Measurements from ENCODE around the gene CMTM4. TPM values are rescaled to one million over a fixed set of nuclear protein-coding genes. Genes with fewer than 3 reads are reported as not detected.
"Not testable (repeated sequence)": the region's sequence is repeated elsewhere in the genome, so short reads cannot be mapped to it uniquely, and the experiment has no call there.

The CMTM4 gene
- polyA plus RNA-seq, 1 experiment: 19.2 TPM

DNA sequence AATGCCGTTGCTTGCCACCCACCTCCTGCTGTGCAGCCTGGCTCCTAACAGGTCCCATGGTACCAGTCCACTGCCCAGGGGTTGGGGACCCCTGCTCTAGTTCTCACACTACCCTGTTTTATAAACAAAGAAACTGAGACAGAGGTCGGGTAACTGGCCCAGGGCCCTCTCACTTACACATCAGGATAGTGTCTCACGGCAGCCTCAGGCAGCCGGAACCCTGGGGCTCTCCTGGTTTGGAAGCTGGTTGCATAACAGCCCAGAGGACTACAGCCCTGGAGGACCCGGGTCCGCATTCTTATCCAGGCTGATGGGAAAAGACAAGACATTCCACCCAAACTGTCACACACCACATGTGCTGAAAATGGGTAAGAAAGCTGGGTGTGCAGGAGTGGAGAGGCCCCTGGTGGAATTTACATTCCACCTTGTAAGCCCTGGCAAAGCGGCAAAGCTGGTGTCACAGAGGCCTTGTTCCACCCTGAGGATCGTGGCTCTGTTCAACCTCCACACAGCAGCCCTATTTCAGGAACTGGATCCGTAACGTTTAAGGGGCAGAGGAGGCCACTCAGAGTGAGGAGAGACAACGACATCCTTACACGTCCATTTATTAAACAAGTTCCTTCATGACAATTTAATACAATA lies 82.3 kb downstream of the CMTM4 start:
- Histone ChIP-seq H3K9me3 (ENCODE audit: control insufficient read depth, insufficient read depth, low read length) (peaks cover 4% of the 10 kb centered on the region; the same call in 1 of the 2 replicates), H3K27me3 (ENCODE audit: control insufficient read depth, insufficient read depth, low read length) (no peaks in the 10 kb centered on the region), H3K27ac (ENCODE audit: low read depth, low read length) (no peak overlapping the region), H3K4me3 (ENCODE audit: low read depth, low read length) (no peak overlapping the region)
- CTCF ChIA-PET: interaction anchor here (1.0 to 2.7 kb wide), 2 partner anchors 37 to 259 kb away, joined by 3 to 9 read pairs; no protein-coding TSS in a partner anchor
- POLR2A ChIA-PET: no interaction called here
- no peak for DNase-seq (ENCODE audit: low read depth, low spot score)
- TF ChIP-seq, protein P1, sequence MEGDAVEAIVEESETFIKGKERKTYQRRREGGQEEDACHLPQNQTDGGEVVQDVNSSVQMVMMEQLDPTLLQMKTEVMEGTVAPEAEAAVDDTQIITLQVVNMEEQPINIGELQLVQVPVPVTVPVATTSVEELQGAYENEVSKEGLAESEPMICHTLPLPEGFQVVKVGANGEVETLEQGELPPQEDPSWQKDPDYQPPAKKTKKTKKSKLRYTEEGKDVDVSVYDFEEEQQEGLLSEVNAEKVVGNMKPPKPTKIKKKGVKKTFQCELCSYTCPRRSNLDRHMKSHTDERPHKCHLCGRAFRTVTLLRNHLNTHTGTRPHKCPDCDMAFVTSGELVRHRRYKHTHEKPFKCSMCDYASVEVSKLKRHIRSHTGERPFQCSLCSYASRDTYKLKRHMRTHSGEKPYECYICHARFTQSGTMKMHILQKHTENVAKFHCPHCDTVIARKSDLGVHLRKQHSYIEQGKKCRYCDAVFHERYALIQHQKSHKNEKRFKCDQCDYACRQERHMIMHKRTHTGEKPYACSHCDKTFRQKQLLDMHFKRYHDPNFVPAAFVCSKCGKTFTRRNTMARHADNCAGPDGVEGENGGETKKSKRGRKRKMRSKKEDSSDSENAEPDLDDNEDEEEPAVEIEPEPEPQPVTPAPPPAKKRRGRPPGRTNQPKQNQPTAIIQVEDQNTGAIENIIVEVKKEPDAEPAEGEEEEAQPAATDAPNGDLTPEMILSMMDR (IDR thresholded peaks at IDR 0.05; ENCODE audit: low read depth, low read length): no peak

DNA sequence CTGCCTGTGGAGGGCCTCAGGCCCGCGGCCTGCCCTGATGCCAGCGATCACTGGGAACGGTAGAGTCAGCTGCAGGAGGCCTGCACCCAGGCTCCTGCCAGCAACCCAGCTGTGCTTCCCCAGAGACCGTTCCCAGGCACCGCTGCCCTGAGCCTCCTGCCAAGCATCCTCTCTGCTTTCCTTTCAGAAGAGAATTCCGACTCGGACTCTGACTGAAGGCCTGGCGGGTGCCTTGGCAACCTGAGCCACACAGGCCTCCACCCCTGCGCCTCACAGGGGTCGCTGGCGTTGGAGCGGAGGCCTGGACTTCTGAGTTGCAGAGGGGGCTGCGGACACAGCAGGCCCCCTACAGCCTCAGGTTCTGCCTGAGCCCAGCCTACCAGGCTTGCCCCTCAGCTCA lies 84.1 kb downstream of the CMTM4 start:
- CTCF ChIA-PET: no interaction called here
- Histone ChIP-seq H3K4me3 (ENCODE audit: low read depth, low read length) (no peak overlapping the region), H3K9me3 (ENCODE audit: control insufficient read depth, insufficient read depth, low read length) (peaks cover 4% of the 10 kb centered on the region; the same call in 1 of the 2 replicates), H3K27me3 (ENCODE audit: control insufficient read depth, insufficient read depth, low read length) (no peaks in the 10 kb centered on the region), H3K27ac (ENCODE audit: low read depth, low read length) (no peak overlapping the region)
- TF ChIP-seq, protein P1 (IDR thresholded peaks at IDR 0.05; ENCODE audit: low read depth, low read length): no peak
- POLR2A ChIA-PET: no interaction called here
- no peak for DNase-seq (ENCODE audit: low read depth, low spot score)

DNA sequence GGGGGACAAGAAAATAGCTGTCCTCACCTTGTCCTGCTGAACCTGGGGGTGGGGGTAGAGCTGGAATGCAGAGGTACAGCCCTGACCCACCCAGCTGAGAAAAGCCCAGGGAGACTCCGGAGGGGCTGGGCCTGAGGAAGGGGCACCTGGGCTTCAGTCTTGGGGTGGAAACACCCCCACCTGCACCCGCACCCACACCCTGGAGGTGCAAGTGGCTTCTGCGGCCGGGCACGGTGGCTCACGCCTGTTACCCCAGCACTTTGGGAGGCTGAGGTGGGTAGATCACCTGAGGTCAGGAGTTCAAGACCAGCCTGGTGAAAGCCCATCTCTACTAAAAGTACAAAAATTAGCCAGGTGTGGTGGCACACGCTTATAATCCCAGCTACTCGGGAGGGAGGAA lies 84.6 kb downstream of the CMTM4 start:
- H3K9me3 ChIP-seq (ENCODE audit: control insufficient read depth, insufficient read depth, low read length); H3K27me3 ChIP-seq (ENCODE audit: control insufficient read depth, insufficient read depth, low read length); H3K27ac ChIP-seq (ENCODE audit: low read depth, low read length); POLR2A ChIA-PET; H3K4me3 ChIP-seq (ENCODE audit: low read depth, low read length); DNase-seq (ENCODE audit: low read depth, low spot score): not testable (repeated sequence)
- CTCF ChIA-PET: interaction anchor here (1.0 kb wide), 1 partner anchor 105 kb away, joined by 3 read pairs; no protein-coding TSS in a partner anchor

DNA sequence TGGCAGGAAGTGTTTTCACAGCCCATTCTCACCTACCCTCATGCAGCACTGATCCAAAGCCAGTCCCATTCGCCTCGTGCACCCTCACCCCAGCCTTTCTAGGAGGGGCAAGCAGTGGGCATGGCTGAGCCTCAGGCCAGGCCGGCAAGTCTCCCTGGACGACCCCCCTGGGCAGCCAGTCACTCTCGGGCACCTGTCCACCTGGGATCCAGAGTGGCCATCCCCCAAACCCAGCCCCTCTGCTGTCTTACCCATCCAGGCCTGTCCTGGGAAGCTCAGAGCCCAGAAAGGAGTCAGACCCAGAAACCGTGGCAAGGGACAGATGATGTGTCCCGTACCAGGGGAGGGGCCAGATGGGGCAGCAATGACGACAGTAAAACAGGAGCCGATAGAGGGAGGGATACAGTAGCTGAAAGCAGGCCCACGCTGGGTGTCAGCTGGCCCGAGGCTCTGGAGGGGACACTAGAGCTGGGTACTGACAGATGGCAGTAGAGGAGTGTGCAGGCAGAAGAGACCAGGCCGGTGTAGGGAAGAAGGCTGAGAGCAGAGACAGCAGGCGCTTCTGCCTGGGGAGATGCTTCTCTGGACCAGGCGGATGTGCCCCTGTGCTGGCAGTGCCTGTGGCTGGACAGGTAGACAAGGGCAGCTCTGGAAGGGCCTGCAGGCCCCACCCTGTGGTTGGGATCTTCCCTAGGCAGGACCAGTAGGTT lies 86.3 kb downstream of the CMTM4 start:
- Histone ChIP-seq H3K4me3 (ENCODE audit: low read depth, low read length) (no peak overlapping the region), H3K27me3 (ENCODE audit: control insufficient read depth, insufficient read depth, low read length) (no peaks in the 10 kb centered on the region), H3K27ac (ENCODE audit: low read depth, low read length) (no peak overlapping the region), H3K9me3 (ENCODE audit: control insufficient read depth, insufficient read depth, low read length) (peaks cover 4% of the 10 kb centered on the region; the same call in 1 of the 2 replicates)
- TF ChIP-seq, protein P1 (IDR thresholded peaks at IDR 0.05; ENCODE audit: low read depth, low read length): no peak
- CTCF ChIA-PET: interaction anchor here (1.4 to 3.7 kb wide), 5 partner anchors 8 to 259 kb away, joined by 4 to 59 read pairs (median 26); no protein-coding TSS in a partner anchor
- POLR2A ChIA-PET: no interaction called here
- DNase-seq (ENCODE audit: low read depth, low spot score): no peak

DNA sequence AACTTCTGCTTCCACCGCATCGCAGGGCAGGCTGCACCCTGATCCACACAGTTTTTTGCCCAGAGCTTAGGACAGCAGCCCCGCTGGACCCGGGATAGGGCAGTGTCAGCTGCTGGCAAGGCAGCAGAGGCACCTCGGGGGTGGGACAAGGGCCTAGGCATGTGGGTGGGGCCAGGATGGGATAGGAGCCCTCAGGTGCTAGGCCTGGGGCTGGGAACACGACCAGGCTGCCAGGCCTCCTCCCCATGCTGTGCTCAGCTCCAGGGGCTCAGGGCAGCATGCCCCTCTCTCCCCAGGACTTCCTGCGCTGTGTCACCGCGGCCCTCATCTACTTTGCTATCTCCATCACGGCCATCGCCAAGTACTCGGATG lies 87.4 kb downstream of the CMTM4 start:
- H3K4me3 ChIP-seq (ENCODE audit: low read depth, low read length): no peak overlapping the region; the same call in 1 of the 2 replicates
- H3K9me3 ChIP-seq (ENCODE audit: control insufficient read depth, insufficient read depth, low read length): peaks cover 4% of the 10 kb centered on the region; the same call in 1 of the 2 replicates
- H3K27ac ChIP-seq (ENCODE audit: low read depth, low read length): peak overlapping the region; percentile 57
- no peak for DNase-seq (ENCODE audit: low read depth, low spot score)
- TF ChIP-seq, protein P1 (IDR thresholded peaks at IDR 0.05; ENCODE audit: low read depth, low read length): no peak
- CTCF ChIA-PET: interaction anchor here (0.6 to 3.7 kb wide), 50 partner anchors 9 to 277 kb away, joined by 3 to 59 read pairs (median 5); partner anchors contain the start of genes CKLF, DYNC1LI2 and NAE1
- no peaks in the 10 kb centered on the region for H3K27me3 ChIP-seq (ENCODE audit: control insufficient read depth, insufficient read depth, low read length)
- POLR2A ChIA-PET: no interaction called here

Data from AG04450 (cell line).